HEK293 (cell line): Measurements from ENCODE around the gene DNAJC12.

Experiments
- CTCF ChIA-PET: fragments of 350-600 bp; formaldehyde crosslinking; extraction: SDS; loops from one replicate; lab custom pipeline; 2021; ENCODE audit warnings: antibody characterized with exemption; lab: Yijun Ruan, JAX
- POLR2A ChIA-PET: fragments of 300-600 bp; formaldehyde crosslinking; extraction: SDS; loops from one replicate; lab custom pipeline; 2020; ENCODE audit warnings: antibody characterized with exemption, inconsistent platforms; lab: Yijun Ruan, JAX
- H3K27ac ChIP-seq: fragments of 200-500 bp; sonication (Bioruptor generic); 2 replicates; pipeline ENCODE4 v1.5.1; 2014; ENCODE audit warnings: low read depth, low read length, control low read depth, inconsistent platforms; ENCODE audit errors: extremely low read depth
- H3K36me3 ChIP-seq, 2 experiments: fragments of 200-500 bp in 1 of 2; sonication (Bioruptor generic) in 1 of 2; 1 replicate in 1 of 2; 2 replicates in 1 of 2; pipeline ENCODE4 v1.5.1; 2014 to 2017; ENCODE audit warnings: inconsistent platforms in 2 of 2, low read length in 2 of 2; ENCODE audit not compliant: control insufficient read depth in 2 of 2, insufficient read depth in 1 of 2
- H3K4me1 ChIP-seq: fragments of 200-500 bp; sonication (Bioruptor generic); 2 replicates; pipeline ENCODE4 v1.5.1; 2014; ENCODE audit warnings: mild to moderate bottlenecking, low read length, inconsistent platforms; ENCODE audit not compliant: control insufficient read depth, insufficient read depth
- H3K4me3 ChIP-seq: 2 replicates; pipeline ENCODE4 v1.5.1; 2011; ENCODE audit warnings: low read depth, mild to moderate bottlenecking, control low read depth, low read length, moderate library complexity
- H3K9me3 ChIP-seq: fragments of 200-500 bp; sonication (Bioruptor generic); 2 replicates; pipeline ENCODE4 v1.5.1; 2014; ENCODE audit warnings: low read depth, low read length, inconsistent platforms; ENCODE audit not compliant: control insufficient read depth, insufficient read depth
- GFI1B ChIP-seq: fragments of 450-650 bp; formaldehyde crosslinking; IDR thresholded peaks from 2 replicates; pipeline ENCODE4 v1.5.1; 2016; ENCODE audit warnings: missing biosample characterization, missing genetic modification characterization
- GLI4 ChIP-seq: fragments of 450-650 bp; formaldehyde crosslinking; IDR thresholded peaks from 2 replicates; pipeline ENCODE4 v1.5.1; 2016; ENCODE audit warnings: missing biosample characterization, missing genetic modification characterization
- GLIS1 ChIP-seq: fragments of 450-650 bp; formaldehyde crosslinking; IDR thresholded peaks from 2 replicates; pipeline ENCODE4 v1.5.1; 2016; ENCODE audit warnings: missing biosample characterization, missing genetic modification characterization
- HOXA7 ChIP-seq: sonication (generic); formaldehyde crosslinking; IDR thresholded peaks from 2 replicates; pipeline ENCODE4 v1.8.1; 2022; ENCODE audit warnings: missing genetic modification reagents, borderline replicate concordance
- IKZF3 ChIP-seq: fragments of 450-650 bp; IDR thresholded peaks from 2 replicates; pipeline ENCODE4 v1.5.0; 2018; ENCODE audit warnings: missing biosample characterization, mild to moderate bottlenecking, missing genetic modification characterization, moderate library complexity
- SETDB1 ChIP-seq: IDR thresholded peaks from one replicate; pipeline ENCODE4 v1.6.1; 2017; ENCODE audit warnings: mild to moderate bottlenecking, low read length, moderate library complexity, mixed read lengths; ENCODE audit not compliant: insufficient read length
- SP7 ChIP-seq: fragments of 450-650 bp; formaldehyde crosslinking; IDR thresholded peaks from 2 replicates; pipeline ENCODE4 v1.5.1; 2016; ENCODE audit warnings: missing biosample characterization, missing genetic modification characterization
- ZBTB21 ChIP-seq: fragments of 450-650 bp; formaldehyde crosslinking; IDR thresholded peaks from 2 replicates; pipeline ENCODE4 v1.5.1; 2017; ENCODE audit warnings: missing biosample characterization, missing genetic modification characterization
- ZBTB44 ChIP-seq: fragments of 450-650 bp; IDR thresholded peaks from 2 replicates; pipeline ENCODE4 v1.5.1; 2018; ENCODE audit warnings: missing biosample characterization, mild to moderate bottlenecking, missing genetic modification characterization
- ZFHX2 ChIP-seq: fragments of 450-650 bp; formaldehyde crosslinking; conservative IDR thresholded peaks from 2 replicates; pipeline ENCODE4 v1.5.1; 2016; ENCODE audit warnings: missing biosample characterization, missing genetic modification characterization
- ZFP41 ChIP-seq: fragments of 450-650 bp; formaldehyde crosslinking; IDR thresholded peaks from 2 replicates; pipeline ENCODE4 v1.5.1; 2016; ENCODE audit warnings: missing biosample characterization, missing genetic modification characterization, borderline replicate concordance
- ZNF114 ChIP-seq: fragments of 450-650 bp; formaldehyde crosslinking; IDR thresholded peaks from 2 replicates; pipeline ENCODE4 v1.5.0; 2017; ENCODE audit warnings: missing biosample characterization, missing genetic modification characterization
- ZNF138 ChIP-seq: fragments of 450-650 bp; formaldehyde crosslinking; IDR thresholded peaks from 2 replicates; pipeline ENCODE4 v1.5.1; 2016; ENCODE audit warnings: missing biosample characterization, missing genetic modification characterization, borderline replicate concordance
- ZNF16 ChIP-seq: fragments of 450-650 bp; formaldehyde crosslinking; IDR thresholded peaks from 2 replicates; pipeline ENCODE4 v1.5.1; 2016; ENCODE audit warnings: low read depth, missing biosample characterization, missing genetic modification characterization
- ZNF2 ChIP-seq: fragments of 450-650 bp; formaldehyde crosslinking; IDR thresholded peaks from 2 replicates; pipeline ENCODE4 v1.5.1; 2016; ENCODE audit warnings: missing biosample characterization, missing genetic modification characterization
- ZNF202 ChIP-seq: fragments of 450-650 bp; formaldehyde crosslinking; IDR thresholded peaks from 2 replicates; pipeline ENCODE4 v1.5.1; 2016; ENCODE audit warnings: missing biosample characterization, missing genetic modification characterization, borderline replicate concordance
- ZNF26 ChIP-seq: fragments of 450-650 bp; formaldehyde crosslinking; IDR thresholded peaks from 2 replicates; pipeline ENCODE4 v1.5.1; 2016; ENCODE audit warnings: missing biosample characterization, missing genetic modification characterization
- ZNF391 ChIP-seq: fragments of 450-650 bp; formaldehyde crosslinking; IDR thresholded peaks from 2 replicates; pipeline ENCODE4 v1.5.1; 2016; ENCODE audit warnings: low read depth, missing biosample characterization, missing genetic modification characterization, borderline replicate concordance
- ZNF404 ChIP-seq: fragments of 450-650 bp; formaldehyde crosslinking; IDR thresholded peaks from 2 replicates; pipeline ENCODE4 v1.5.1; 2017; ENCODE audit warnings: missing biosample characterization, missing genetic modification characterization
- ZNF558 ChIP-seq: fragments of 450-650 bp; formaldehyde crosslinking; IDR thresholded peaks from 2 replicates; pipeline ENCODE4 v1.5.1; 2016; ENCODE audit warnings: missing biosample characterization, missing genetic modification characterization
- ZNF560 ChIP-seq: fragments of 450-650 bp; formaldehyde crosslinking; IDR thresholded peaks from 2 replicates; pipeline ENCODE4 v1.5.1; 2017; ENCODE audit warnings: missing biosample characterization, missing genetic modification characterization, borderline replicate concordance
- ZNF645 ChIP-seq: fragments of 450-650 bp; formaldehyde crosslinking; IDR thresholded peaks from 2 replicates; pipeline ENCODE4; 2016; ENCODE audit warnings: missing biosample characterization, missing genetic modification characterization
- ZNF660 ChIP-seq: fragments of 450-650 bp; IDR thresholded peaks from 2 replicates; pipeline ENCODE4 v1.5.1; 2018; ENCODE audit warnings: missing biosample characterization, mild to moderate bottlenecking, missing genetic modification characterization
- ZNF843 ChIP-seq: fragments of 450-650 bp; formaldehyde crosslinking; IDR thresholded peaks from 2 replicates; pipeline ENCODE4 v1.5.1; 2016; ENCODE audit warnings: missing biosample characterization, missing genetic modification characterization
- ZSCAN23 ChIP-seq: fragments of 450-650 bp; formaldehyde crosslinking; IDR thresholded peaks from 2 replicates; pipeline ENCODE4 v1.5.1; 2016; ENCODE audit warnings: missing biosample characterization, missing genetic modification characterization
- TF ChIP-seq, protein P1 (sequence below): fragments of 450-650 bp; formaldehyde crosslinking; IDR thresholded peaks from 2 replicates; pipeline ENCODE4 v1.5.1; 2016; ENCODE audit warnings: missing biosample characterization, missing genetic modification characterization
- TF ChIP-seq, protein P2 (sequence below): fragments of 450-650 bp; formaldehyde crosslinking; IDR thresholded peaks from 2 replicates; pipeline ENCODE4 v1.5.1; 2016; ENCODE audit warnings: missing biosample characterization, missing genetic modification characterization
- TF ChIP-seq, protein P3 (sequence below): fragments of 450-650 bp; IDR thresholded peaks from 2 replicates; pipeline ENCODE4 v1.5.1; 2018; ENCODE audit warnings: missing biosample characterization, missing genetic modification characterization

The DNAJC12 gene

DNA sequence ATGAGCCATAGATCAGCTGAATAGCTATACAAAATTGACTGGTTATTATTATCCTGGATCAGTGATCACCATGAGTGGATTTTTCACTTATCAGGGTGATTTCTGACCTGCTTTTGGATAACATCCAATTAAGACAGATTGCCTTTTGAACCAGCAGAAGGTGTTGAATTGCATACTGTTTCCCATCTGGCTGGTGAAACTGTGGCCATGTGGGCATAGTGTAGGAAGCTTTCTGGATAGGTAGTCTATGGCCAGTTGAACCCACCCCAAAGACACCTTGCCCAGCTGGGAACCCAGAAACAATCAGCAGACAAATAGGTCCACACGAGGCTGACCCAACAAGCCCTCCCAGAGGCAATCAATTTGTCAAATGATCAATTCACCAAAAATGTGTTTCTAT is 29.3 kb downstream of the DNAJC12 start:
- ChIA-PET CTCF (no interaction called here), POLR2A (interaction anchor here (0.5 kb wide), 1 partner anchor 141 kb away, joined by 3 read pairs; no protein-coding TSS in a partner anchor)
- peaks cover 0 to 6% of the 10 kb centered on the region in 2 experiments; a peak in 1 of 3 replicates for H3K36me3 ChIP-seq
- H3K4me1 ChIP-seq, result no peaks in the 10 kb centered on the region; the same call in 1 of the 2 replicates
- no peaks in the 10 kb centered on the region for H3K9me3 ChIP-seq
- H3K27ac ChIP-seq, result no peak overlapping the region
- no peak overlapping the region for H3K4me3 ChIP-seq
- TF ChIP-seq ZNF16 (tag by site-specific recombination) (no peak), HOXA7 (no peak), ZNF26 (tag by site-specific recombination) (no peak), ZFHX2 (no peak), ZBTB44 (tag by site-specific recombination) (no peak), IKZF3 (no peak), GLIS1 (no peak), GFI1B (tag by site-specific recombination) (no peak), ZNF843 (no peak), ZNF404 (tag by site-specific recombination) (no peak), ZBTB21 (tag by site-specific recombination) (no peak), ZSCAN23 (no peak), ZNF2 (no peak), ZNF391 (tag by site-specific recombination) (no peak), SP7 (tag by site-specific recombination) (no peak), ZNF645 (tag by site-specific recombination) (no peak)
- TF ChIP-seq, protein P1, sequence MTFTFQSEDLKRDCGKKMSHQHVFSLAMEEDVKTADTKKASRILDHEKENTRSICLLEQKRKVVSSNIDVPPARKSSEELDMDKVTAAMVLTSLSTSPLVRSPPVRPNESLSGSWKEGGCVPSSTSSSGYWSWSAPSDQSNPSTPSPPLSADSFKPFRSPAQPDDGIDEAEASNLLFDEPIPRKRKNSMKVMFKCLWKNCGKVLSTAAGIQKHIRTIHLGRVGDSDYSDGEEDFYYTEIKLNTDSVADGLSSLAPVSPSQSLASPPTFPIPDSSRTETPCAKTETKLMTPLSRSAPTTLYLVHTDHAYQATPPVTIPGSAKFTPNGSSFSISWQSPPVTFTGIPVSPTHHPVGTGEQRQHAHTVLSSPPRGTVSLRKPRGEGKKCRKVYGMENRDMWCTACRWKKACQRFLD (tag by site-specific recombination), result no peak

DNA sequence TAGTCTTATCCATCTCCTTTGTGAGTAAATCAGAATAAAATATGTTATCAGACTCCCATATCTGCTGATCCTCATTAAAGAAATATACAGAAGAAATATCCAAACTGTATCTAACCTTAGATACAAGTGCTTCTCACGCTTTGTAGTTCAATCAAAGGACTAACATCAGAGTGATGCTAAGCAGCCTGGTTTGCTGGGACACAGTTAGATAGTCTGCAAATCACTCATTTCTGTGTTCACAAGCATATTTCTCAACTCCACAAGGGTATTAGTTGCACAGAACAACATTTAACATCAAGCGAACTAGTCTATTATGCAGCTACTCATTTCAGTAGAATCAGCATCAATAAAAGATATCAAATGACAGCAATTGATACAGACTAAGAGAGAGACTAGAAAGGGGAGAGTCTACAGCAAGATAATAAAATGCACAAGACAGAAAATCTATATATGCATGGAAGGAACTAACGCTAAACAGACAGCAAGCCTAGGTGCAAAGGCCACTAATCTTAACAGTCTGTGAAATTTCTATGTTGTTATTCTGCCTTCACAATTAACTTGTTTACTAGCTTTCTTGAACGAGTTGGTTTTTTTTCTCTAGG is 30.0 kb downstream of the DNAJC12 start:
- no peaks in the 10 kb centered on the region for H3K9me3 ChIP-seq
- CTCF ChIA-PET, result interaction anchor here (0.7 kb wide), 1 partner anchor 15 kb away, joined by 3 read pairs; no protein-coding TSS in a partner anchor
- POLR2A ChIA-PET, result interaction anchor here (0.5 kb wide), 1 partner anchor 142 kb away, joined by 3 read pairs; no protein-coding TSS in a partner anchor
- H3K4me3 ChIP-seq, result no peak overlapping the region
- H3K36me3 ChIP-seq, result peaks cover 0 to 7% of the 10 kb centered on the region in 2 experiments; a peak in 1 of 3 replicates
- no peaks in the 10 kb centered on the region; the same call in 1 of the 2 replicates for H3K4me1 ChIP-seq
- no peak overlapping the region for H3K27ac ChIP-seq
- no peak for TF ChIP-seq ZNF138 (tag by site-specific recombination)
- no peak for TF ChIP-seq ZNF202
- no peak for TF ChIP-seq ZFP41
- TF ChIP-seq, protein P2, sequence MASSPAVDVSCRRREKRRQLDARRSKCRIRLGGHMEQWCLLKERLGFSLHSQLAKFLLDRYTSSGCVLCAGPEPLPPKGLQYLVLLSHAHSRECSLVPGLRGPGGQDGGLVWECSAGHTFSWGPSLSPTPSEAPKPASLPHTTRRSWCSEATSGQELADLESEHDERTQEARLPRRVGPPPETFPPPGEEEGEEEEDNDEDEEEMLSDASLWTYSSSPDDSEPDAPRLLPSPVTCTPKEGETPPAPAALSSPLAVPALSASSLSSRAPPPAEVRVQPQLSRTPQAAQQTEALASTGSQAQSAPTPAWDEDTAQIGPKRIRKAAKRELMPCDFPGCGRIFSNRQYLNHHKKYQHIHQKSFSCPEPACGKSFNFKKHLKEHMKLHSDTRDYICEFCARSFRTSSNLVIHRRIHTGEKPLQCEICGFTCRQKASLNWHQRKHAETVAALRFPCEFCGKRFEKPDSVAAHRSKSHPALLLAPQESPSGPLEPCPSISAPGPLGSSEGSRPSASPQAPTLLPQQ (tag by site-specific recombination), result no peak
- no peak for TF ChIP-seq ZNF391 (tag by site-specific recombination)
- TF ChIP-seq, protein P3, sequence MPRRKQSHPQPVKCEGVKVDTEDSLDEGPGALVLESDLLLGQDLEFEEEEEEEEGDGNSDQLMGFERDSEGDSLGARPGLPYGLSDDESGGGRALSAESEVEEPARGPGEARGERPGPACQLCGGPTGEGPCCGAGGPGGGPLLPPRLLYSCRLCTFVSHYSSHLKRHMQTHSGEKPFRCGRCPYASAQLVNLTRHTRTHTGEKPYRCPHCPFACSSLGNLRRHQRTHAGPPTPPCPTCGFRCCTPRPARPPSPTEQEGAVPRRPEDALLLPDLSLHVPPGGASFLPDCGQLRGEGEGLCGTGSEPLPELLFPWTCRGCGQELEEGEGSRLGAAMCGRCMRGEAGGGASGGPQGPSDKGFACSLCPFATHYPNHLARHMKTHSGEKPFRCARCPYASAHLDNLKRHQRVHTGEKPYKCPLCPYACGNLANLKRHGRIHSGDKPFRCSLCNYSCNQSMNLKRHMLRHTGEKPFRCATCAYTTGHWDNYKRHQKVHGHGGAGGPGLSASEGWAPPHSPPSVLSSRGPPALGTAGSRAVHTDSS (tag by site-specific recombination), result no peak
- TF ChIP-seq ZNF660 (tag by site-specific recombination), result no peak
- TF ChIP-seq GLIS1, result no peak
- TF ChIP-seq ZNF114 (tag by site-specific recombination), result no peak
- no peak for TF ChIP-seq GLI4
- TF ChIP-seq ZNF558 (tag by site-specific recombination), result no peak
- TF ChIP-seq ZNF560 (tag by site-specific recombination), result no peak
- TF ChIP-seq SETDB1, result no peak
